ENCODE results near the gene SBF2. TPM values are rescaled to one million over a fixed set of nuclear protein-coding genes. Genes with fewer than 3 reads are reported as not detected.

Gene SBF2
- total RNA-seq, 2 experiments from 2014 or later, result 14.2 to 15.2 TPM

GRCh38 chr11:10221342-10221741 is 72.7 kb downstream of the SBF2 start:
- no peaks in the 10 kb centered on the region for H3K4me1 ChIP-seq (ENCODE audit: insufficient read depth, low read length)
- no peak overlapping the region for H3K4me3 ChIP-seq (ENCODE audit: low read length)
- Mint-ChIP-seq H3K4me3 (no peak overlapping the region), H3K27me3 (no peaks in the 10 kb centered on the region), H3K36me3 (ENCODE audit: low read depth) (peaks cover 4% of the 10 kb centered on the region), H3K27ac (no peak overlapping the region), H3K4me1 (ENCODE audit: low read depth) (no peaks in the 10 kb centered on the region), H3K9me3 (no peaks in the 10 kb centered on the region)
- H3K9me3 ChIP-seq (ENCODE audit: control insufficient read depth in 1 of 2, insufficient read depth in 1 of 2, low read length in 2 of 2), result peaks cover 0 to 8% of the 10 kb centered on the region in 2 experiments
- H3K27ac ChIP-seq (ENCODE audit: low read depth in 1 of 2, low read length in 2 of 2), result no peak overlapping the region
- CTCF ChIA-PET, result no interaction called here
- POLR2A ChIA-PET, result no interaction called here
- TF ChIP-seq CTCF (IDR thresholded peaks at IDR 0.05), result no peak
- no peaks in the 10 kb centered on the region for H3K36me3 ChIP-seq (ENCODE audit: insufficient read depth, low read length)
- ATAC-seq (ENCODE audit: poor library complexity), result no peak
- no peaks in the 10 kb centered on the region for H3K27me3 ChIP-seq (ENCODE audit: control insufficient read depth in 1 of 2, insufficient read depth in 2 of 2, low read length in 2 of 2)
- DNase-seq, result no peak
- intact Hi-C loops (cut with DNase I, micrococcal nuclease), result no loop called here

- ChIA-PET CTCF (interaction anchor here (1.1 to 1.2 kb wide), 2 partner anchors 93 to 96 kb away, joined by 3 to 5 read pairs; partner anchors contain the start of gene ADM), POLR2A (interaction anchor here (1.8 kb wide), 1 partner anchor 96 kb away, joined by 6 read pairs; no protein-coding TSS in a partner anchor)
- Mint-ChIP-seq H3K27me3 (no peaks in the 10 kb centered on the region), H3K36me3 (ENCODE audit: low read depth) (no peaks in the 10 kb centered on the region), H3K9me3 (no peaks in the 10 kb centered on the region), H3K4me3 (no peak overlapping the region), H3K27ac (no peak overlapping the region), H3K4me1 (ENCODE audit: low read depth) (no peaks in the 10 kb centered on the region)
- H3K4me1 ChIP-seq (ENCODE audit: insufficient read depth, low read length), result no peaks in the 10 kb centered on the region
- ATAC-seq (ENCODE audit: poor library complexity), result no peak
- no peak overlapping the region for H3K4me3 ChIP-seq (ENCODE audit: low read length)
- H3K36me3 ChIP-seq (ENCODE audit: insufficient read depth, low read length), result no peaks in the 10 kb centered on the region
- H3K9me3 ChIP-seq (ENCODE audit: control insufficient read depth in 1 of 2, insufficient read depth in 1 of 2, low read length in 2 of 2), result no peaks in the 10 kb centered on the region
- H3K27ac ChIP-seq (ENCODE audit: low read depth in 1 of 2, low read length in 2 of 2), result no peak overlapping the region
- no peak for DNase-seq
- no peak for TF ChIP-seq CTCF (IDR thresholded peaks at IDR 0.05)
- intact Hi-C loops (cut with DNase I, micrococcal nuclease), result no loop called here
- H3K27me3 ChIP-seq (ENCODE audit: control insufficient read depth in 1 of 2, insufficient read depth in 2 of 2, low read length in 2 of 2), result no peaks in the 10 kb centered on the region
These were observed 82.5 kb downstream of the SBF2 start for GRCh38 chr11:10211470-10211869.

GRCh38 chr11:10209326-10209725 is 84.7 kb downstream of the SBF2 start:
- Histone ChIP-seq H3K27ac (ENCODE audit: low read depth in 1 of 2, low read length in 2 of 2) (no peak overlapping the region), H3K27me3 (ENCODE audit: control insufficient read depth in 1 of 2, insufficient read depth in 2 of 2, low read length in 2 of 2) (no peaks in the 10 kb centered on the region), H3K36me3 (ENCODE audit: insufficient read depth, low read length) (no peaks in the 10 kb centered on the region), H3K4me1 (ENCODE audit: insufficient read depth, low read length) (no peaks in the 10 kb centered on the region), H3K4me3 (ENCODE audit: low read length) (no peak overlapping the region), H3K9me3 (ENCODE audit: control insufficient read depth in 1 of 2, insufficient read depth in 1 of 2, low read length in 2 of 2) (peaks cover 0 to 3% of the 10 kb centered on the region in 2 experiments)
- ATAC-seq (ENCODE audit: poor library complexity) (no peak), DNase-seq (no peak)
- no peaks in the 10 kb centered on the region for H3K36me3 Mint-ChIP-seq (ENCODE audit: low read depth)
- H3K4me3 Mint-ChIP-seq, result no peak overlapping the region
- no peak for TF ChIP-seq CTCF (IDR thresholded peaks at IDR 0.05)
- H3K4me1 Mint-ChIP-seq (ENCODE audit: low read depth), result no peaks in the 10 kb centered on the region
- H3K27ac Mint-ChIP-seq, result no peak overlapping the region
- no peaks in the 10 kb centered on the region for H3K27me3 Mint-ChIP-seq
- H3K9me3 Mint-ChIP-seq, result no peaks in the 10 kb centered on the region
- intact Hi-C loops (cut with DNase I, micrococcal nuclease), result loop anchor here (5.0 to 10.0 kb wide), 4 partner anchors 113 to 528 kb away; no protein-coding TSS in a partner anchor
- POLR2A ChIA-PET, result no interaction called here
- CTCF ChIA-PET, result interaction anchor here (1.2 to 4.8 kb wide), 2 partner anchors 100 to 116 kb away, joined by 3 to 44 read pairs; no protein-coding TSS in a partner anchor
